NCI-H1694 (cell line): ENCODE data around the gene LAMA1.

ENCODE experiments used
- DNase-seq: peaks from one replicate; lab custom pipeline; 2025; lab: John Stamatoyannopoulos, UW

LAMA1 gene

DNA sequence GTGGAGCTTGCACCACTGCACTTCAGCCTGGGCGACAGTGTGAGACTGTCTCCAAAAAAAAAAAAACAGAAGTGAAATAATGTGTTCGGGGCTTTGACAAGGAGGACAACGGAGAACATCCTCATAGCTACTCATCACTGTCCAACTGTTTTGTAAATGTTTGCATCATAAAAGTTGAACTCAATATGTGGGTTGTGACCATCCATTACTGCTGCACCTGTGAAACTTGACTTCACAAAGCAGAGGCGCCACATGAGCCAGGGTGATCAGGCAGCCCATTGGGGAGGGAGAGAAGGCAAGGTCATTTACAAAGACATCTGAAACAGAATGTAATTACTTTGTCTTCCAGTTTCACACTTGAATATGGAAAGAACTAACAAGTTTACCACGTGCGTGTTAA is 61.6 kb downstream of the LAMA1 start:
- DNase-seq = no peak

DNA sequence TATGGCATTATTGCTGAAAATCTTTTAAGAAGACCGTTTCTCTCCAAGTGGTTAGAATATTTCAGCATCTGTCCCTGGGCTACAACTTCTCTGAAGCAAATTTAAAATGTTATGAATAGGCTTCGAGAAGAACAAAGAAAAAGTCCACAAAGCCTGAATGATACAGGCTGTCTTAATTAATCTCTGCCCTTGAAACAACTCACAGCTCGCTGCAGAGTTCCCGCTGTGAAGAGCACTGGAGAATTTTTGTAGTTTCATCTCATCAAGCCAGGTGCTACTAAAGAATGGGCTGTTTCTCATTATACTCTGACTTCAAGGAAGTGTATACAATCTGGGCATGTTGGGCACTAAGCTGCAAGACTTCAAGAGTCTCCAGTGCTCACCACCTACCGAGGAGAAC is 67.6 kb downstream of the LAMA1 start:
- DNase-seq = no peak

- no peak for DNase-seq
Observed at GRCh38 chr18:7048081-7048480, 69.5 kb downstream of the LAMA1 start.

DNA sequence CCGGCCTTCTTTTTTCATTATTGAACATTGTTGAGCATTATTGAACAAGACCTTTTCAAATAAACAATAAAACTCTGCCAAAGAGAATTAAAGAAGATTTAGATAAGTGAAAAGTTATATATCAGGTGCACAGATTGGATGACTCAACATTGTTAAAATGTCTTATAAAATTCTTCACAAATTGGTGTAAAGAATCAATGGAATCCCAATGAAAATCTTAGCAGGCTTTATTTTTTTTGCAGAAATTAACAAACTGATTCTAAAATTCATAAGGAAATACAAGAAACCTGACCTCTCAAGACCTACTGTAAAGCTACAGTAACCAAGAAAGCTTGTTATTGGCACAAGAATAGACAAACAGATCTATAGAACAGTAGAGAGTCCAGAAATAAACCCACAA is 70.3 kb downstream of the LAMA1 start:
- no peak for DNase-seq

GRCh38 chr18:7038330-7038851 is 79.2 kb downstream of the LAMA1 start:
- DNase-seq = no peak

GRCh38 chr18:7037470-7037869 is 80.1 kb downstream of the LAMA1 start:
- DNase-seq = no peak

GRCh38 chr18:7035807-7036206 is 81.8 kb downstream of the LAMA1 start:
- no peak for DNase-seq

DNA sequence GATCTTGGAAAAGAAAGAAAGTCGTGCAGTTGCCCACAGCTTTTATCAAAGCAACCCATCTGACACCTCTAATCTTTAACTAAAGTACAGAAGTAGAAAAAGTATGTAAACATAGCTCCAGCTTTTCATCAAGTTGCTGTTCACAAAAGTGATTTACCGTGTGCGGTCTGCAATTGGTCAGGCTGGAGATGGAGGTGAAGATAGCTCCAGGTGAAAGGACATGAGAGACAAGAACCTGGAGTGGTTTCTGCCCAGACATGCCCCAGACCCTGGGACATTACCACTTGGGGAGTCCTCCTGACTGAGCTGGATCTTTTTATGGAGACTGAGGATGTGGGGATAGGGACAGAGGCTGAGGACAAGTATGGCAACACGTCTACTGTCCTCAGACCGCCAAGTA is 82.7 kb downstream of the LAMA1 start:
- no peak for DNase-seq

DNA sequence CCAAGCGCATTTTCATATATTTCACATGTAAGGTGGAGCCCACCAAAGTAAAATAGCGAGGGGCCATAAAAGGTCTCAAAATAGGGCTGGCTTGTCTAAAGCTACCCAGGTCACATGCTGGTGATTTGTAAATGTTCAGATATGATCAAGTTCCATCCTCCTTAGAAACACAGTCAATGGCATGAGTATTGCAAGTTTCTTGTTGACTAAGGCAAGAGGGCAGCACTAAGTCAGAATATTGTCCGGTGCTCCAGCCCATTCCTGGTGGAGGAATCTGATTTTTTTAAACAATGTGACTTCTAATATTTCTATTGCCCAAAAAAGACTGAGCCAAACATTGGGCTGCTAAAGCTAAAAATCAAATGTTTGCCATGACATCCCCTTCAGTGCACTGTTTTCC is 85.1 kb downstream of the LAMA1 start:
- DNase-seq = no peak

GRCh38 chr18:7028625-7029024 is 89.0 kb downstream of the LAMA1 start:
- DNase-seq = no peak

DNA sequence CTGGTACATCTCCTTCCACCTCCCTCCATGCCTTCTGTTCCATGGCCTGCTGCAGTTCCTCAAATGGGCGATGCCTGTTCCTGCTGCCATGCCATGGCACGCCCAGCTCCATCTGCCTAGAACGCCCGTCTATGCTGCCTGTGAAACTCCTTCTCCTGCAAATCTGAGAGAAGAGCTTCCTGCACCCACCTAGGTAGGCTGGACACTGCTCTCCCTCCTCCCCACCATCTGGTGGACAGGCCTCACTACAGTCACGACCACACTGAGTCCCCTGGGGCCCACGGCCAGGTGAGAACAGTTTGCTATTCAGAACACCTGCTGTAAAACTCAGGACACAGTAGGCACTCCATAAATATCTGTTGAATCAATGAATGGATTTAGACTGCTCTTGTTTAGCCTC is 92.4 kb downstream of the LAMA1 start:
- DNase-seq = no peak

DNA sequence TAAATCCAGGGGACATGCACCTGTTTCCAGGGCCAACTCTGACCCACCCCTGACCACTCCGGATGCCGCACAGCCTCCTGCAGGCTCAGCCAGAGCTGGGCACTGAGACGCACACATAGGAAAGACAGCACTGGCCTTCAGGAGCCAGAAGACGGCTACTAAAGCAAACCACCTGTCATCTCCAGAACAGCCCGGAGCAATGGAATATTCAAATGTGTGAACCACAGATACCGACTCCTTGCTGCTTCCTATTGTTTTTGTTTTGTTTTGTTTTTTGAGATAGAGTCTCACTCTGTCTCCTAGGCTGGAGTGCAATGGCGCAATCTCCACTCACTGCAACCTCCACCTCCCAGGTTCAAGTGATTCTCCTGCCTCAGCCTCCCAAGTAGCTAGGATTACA is 94.0 kb downstream of the LAMA1 start:
- DNase-seq = no peak

GRCh38 chr18:7023063-7023580 is 94.5 kb downstream of the LAMA1 start:
- DNase-seq = no peak

GRCh38 chr18:7021994-7022840 is 95.4 kb downstream of the LAMA1 start:
- no peak for DNase-seq

GRCh38 chr18:7020995-7021777 is 96.4 kb downstream of the LAMA1 start:
- no peak for DNase-seq

DNA sequence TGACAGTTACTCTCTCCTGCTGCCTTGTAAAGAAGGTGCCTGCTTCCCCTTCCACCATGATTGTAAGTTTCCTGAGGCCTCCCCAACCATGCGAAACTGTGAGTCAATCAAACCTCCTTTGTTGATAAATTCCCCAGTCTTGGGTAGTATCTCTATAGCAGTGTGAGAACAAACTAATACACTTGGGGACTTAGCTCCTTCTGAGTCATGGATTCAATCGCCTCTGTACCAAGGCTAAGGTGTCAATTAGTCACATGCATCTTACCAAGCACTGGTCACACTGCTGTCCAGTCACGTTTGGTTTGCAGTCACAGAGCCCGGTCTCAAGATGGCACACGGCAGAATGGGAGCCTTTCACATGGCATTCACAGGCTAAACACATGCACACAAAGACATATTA is 100.6 kb downstream of the LAMA1 start:
- no peak for DNase-seq

DNA sequence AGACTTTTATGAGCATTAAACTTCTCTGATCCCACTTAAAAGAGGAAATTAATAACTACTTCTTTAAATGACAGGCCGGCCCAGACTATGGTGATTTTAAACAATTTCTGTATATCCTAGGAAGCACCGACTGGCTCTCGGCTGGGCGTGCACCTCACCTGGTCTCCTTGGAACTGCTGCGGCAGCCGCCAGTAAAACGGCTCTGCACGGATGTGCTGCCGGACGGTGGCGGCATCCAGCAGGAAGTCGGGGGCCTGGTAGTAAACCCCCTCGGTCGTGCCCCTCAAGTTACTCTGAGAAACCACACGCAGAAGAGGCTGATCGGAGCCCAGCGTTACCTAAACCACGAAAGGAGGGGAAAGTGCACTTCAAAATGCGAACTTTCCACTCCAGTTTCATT is 106.5 kb downstream of the LAMA1 start:
- DNase-seq = no peak

DNA sequence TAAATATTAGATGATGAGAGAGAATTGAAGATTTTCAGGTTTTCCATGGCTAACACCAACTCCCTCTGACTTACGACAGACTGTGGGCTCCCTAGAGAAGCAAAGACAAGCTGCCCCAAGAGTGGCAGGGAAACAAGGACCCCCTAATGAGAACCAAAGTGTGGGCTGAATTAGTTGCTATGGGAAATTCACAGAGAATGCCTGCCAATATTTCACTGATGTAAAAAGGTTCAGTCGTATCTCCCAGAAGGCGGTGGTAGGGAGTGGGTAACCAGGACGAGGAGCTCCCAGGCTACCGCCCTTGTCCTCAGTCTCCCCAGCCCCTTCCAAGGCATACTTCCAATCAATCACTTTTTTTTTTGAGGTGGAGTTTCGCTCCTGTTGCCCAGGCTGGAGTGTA is 113.6 kb downstream of the LAMA1 start:
- no peak for DNase-seq

DNA sequence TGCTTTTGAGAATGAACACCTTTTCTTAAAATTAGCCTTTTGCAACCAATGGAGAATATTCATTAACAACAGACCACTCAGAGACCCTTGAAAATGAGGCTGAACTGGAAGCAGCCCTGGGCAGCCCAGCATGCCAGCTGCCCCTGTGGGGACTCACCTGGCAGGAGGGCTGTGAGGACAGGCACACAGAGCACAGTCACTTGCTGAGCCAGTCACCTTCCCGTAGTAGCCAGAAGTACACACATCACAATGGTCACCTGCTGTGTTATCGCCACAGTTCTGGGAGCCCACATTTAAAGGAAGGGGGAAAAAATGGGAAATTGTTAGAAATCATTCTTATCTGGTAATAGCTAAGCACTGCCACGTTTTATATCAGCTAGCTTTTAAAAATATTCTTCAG is 115.5 kb downstream of the LAMA1 start:
- DNase-seq = no peak

DNA sequence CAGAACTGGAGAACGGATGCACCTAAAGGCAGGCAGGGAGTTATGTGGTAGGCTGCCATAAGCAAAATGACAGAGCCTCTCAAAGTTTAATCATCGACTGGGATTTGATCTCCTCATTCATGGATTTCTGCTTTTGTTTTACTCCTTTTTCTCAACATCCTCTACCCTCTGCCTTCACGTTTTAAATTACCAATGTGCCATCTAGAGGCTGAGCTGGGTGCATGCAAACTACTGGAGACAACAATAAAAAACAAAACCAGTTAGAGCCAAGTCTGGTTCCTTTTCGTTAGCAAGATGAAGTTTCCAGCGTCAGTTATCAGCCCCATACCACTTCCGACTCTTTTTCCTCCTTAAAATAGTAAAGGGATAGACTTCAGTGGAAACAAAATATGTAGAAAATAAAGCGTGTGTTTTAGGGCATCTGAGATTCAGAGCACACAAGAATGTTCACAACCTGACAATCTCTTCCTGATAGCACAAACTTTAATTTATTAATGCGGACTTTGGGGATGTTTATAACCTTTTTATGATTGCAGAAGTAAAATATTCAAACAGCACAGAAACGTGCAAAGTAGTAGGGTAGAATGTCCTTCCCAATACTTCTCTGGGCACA is 117.0 kb downstream of the LAMA1 start:
- no peak for DNase-seq

DNA sequence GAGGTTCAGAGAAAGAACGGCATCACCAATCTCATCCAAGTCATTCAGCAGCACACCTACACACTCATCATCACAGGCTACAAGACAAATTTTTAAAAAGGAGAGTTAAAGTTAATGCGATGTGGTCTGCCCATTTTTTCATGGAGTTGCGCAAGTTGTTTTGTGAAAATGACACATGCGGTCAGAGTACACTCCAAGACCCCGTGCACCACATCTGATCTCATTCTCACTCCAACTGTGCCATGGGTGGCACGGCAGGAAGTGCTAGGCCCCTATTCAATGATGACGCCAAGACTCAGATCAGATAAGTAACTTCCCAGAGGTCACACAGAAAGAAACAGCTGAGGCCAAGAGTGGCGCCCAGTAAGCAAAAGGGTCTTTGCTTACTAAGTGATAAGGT is 119.8 kb downstream of the LAMA1 start:
- DNase-seq = no peak

DNA sequence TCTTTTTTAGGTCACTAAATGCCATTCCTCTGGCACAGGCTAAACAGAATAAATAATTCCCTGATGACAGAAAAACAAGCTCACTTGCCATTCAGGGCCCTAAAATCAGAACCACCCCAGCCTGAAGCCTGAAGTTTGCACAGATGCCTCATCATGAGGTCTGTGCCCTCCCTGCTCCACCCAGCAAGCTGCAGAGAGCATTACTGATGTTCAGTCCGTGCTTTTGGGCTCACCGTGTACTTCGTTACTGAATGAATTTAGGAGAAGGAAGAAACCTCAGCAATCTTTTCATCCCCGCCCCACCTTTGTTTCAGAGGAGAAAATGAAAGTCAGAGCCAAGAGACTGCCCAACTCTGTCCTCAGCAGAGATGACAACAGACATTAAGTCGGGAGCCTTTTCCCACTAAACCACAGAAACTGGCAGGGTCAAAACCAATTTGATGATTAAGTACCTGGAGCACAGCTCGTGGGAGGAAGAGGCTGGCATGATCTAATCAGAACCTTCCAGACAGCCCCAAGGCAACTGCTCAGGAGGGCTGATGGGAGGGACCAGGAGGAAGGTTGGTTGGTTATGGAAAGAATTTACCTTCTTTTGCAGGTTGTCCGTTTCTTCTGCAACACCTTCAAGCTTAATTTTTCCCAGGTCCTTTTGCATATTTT is 122.7 kb downstream of the LAMA1 start:
- no peak for DNase-seq
